ENCODE data around the gene CELF4.

DNA sequence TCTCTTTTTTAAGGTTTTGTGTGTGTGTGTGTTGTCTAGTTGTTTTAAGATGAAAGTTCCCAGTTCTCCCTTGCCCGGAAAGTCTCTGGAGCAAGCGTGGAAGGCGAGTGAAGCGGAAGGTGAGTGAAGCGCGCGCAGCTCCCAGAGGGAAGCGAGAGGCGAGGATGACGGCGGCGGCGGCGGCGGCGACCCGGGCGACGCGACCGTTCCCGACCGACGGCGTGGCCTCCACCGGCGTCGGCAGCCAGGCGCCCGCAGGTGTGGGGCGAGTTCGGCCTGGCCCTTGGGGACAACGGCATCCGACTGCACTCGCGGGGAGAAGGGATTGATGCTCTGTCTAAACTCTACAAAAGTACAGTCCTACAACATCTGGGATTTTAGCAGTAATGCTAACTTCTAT lies 321.9 kb downstream of the CELF4 start:
- TF ChIP-seq GATA3 (IDR thresholded peaks at IDR 0.05; ENCODE audit: low read depth, low read length): no peak
- no peak for TF ChIP-seq GATA2 (IDR thresholded peaks at IDR 0.05; ENCODE audit: low read depth, low read length)

Measured in SH-SY5Y (cell line).